ENCODE results near the gene MFN2. TPM values are rescaled to one million over a fixed set of nuclear protein-coding genes. Genes with fewer than 3 reads are reported as not detected.

MFN2 gene
- total and polyA plus RNA-seq, 2 of the 8 experiments (the other 6 are each of a cell fraction or from before 2014, with no cell fraction given), result 34.0 to 62.5 TPM

- TF ChIP-seq GABPA (IDR thresholded peaks at IDR 0.05; ENCODE audit: borderline replicate concordance, insufficient read depth, low read length) (no peak), RXRA (IDR thresholded peaks at IDR 0.05; ENCODE audit: insufficient read depth, low read depth, low read length) (no peak), POU5F1 (IDR thresholded peaks at IDR 0.05; ENCODE audit: low read depth, low read length) (no peak), USF2 (IDR thresholded peaks at IDR 0.05; ENCODE audit: low read length) (no peak)
These were observed 49.4 kb upstream of the MFN2 start (continued) for GRCh38 chr1:11930571-11931445.

Data from H1 (cell line).